DOHH2 (cell line): ENCODE measurements around the gene PACRG.

Source experiments
- CTCF ChIP-seq: fragments of 200-600 bp; sonication (generic); IDR thresholded peaks from one replicate; pipeline ENCODE4 v1.5.1; 2014; ENCODE audit warnings: antibody characterized with exemption, mild to moderate bottlenecking, low read depth, low read length; ENCODE audit not compliant: poor library complexity, severe bottlenecking
- EZH2phosphoT487 ChIP-seq: fragments of 200-600 bp; sonication (generic); IDR thresholded peaks from 2 replicates; pipeline ENCODE4 v1.6.1; 2017; ENCODE audit warnings: borderline replicate concordance, mild to moderate bottlenecking, antibody characterized with exemption, low read length, moderate library complexity, mixed read lengths

- TF ChIP-seq CTCF (no peak), EZH2phosphoT487 (no peak)
Observed at GRCh38 chr6:162871966-162872365, 144.2 kb downstream of the PACRG start.
